Measurements from ENCODE around the gene RBP5. TPM values are rescaled to one million over a fixed set of nuclear protein-coding genes. Genes with fewer than 3 reads are reported as not detected.

The RBP5 gene
- total RNA-seq, 1 donor from 2014 or later, result 0.84 TPM

DNA sequence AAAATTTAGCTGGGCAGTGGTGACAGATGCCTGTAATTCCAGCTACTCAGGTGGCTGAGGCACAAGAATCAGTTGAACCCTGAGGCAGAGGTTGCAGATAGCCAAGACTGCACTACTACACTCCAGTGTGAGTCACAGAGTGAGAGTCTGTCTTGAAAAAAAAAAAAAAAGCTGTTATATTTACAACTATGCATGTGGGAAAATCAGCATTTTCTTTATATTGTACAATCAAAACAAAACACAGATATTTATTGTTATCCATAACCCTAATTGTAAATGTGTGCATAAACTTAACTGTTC is 48.9 kb downstream of the RBP5 start:
- intact Hi-C loops (cut with micrococcal nuclease), result no loop called here

DNA sequence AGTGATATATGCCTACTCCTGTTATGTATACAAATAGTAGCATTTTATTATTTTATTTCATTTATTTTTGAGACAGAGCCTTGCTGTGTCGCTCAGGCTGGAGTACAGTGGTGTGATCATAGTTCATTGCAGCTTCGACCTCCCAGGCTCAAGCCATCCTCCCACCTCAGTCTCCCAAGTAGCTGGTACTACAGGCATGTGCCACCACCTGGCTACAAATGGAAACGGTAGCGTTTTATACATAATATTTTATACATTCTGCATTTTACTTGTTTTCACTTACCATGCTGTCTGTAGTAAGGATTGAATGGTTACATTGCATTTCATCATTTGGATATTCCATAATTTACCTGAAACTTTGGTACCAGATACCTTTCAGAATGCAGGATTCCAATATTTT is 50.5 kb downstream of the RBP5 start:
- intact Hi-C loops (cut with micrococcal nuclease), result no loop called here

DNA sequence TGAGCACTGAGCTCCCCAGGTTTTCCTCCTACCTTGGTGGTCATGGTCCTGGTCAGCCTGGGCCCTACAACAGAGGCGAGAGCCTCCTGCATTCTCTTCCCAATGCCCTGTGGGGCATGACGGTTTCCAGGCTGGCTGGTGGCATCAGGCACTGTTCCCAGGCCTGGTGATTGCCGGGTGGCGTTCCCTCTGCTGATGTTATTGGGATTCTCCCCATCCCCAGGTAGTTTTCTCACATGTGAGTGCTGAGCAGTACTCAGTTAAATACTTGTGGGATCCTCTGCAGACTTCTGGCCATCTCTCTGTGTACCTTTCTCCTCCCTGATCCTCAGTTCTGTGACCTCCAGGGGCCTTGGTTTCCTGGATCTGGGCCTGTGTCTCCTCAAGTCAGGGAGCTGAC is 52.2 kb downstream of the RBP5 start:
- intact Hi-C loops (cut with micrococcal nuclease), result no loop called here

DNA sequence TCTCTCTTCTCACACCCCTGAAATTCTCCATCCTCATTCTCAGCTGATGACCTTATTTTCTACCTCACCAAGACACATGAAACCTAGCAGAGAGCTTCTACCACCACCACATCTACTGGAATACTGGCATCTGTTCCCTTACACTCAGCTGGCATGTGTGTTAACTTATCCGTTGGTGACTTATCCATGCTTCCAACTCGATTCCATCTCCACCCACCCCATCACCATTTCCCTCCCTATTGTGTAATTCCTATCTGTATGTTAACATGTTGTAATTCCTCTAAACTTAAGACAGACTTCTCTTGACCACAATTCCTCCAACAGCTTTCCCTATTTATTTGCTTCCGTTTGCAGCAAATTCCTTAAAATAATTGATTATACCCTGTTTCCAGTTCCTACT is 52.8 kb downstream of the RBP5 start:
- intact Hi-C loops (cut with micrococcal nuclease), result no loop called here

DNA sequence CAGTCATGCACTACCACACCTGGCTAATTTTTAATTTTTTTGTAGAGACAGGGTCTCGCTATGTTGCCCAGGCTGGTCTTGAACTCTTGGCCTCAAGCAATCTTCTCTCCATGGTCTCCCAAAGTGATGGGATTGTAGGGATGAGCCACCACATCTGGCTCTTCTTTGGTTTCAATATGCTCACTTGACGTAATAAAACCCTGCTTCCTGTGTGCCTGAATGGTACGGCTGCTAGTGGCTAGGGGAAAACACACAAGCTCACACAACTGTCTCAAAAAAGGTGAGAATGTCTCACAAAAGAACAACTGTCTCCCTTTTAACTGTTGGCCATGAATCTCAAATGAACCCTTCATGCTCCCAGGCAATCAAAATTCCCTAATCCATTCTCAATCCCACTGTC is 53.2 kb downstream of the RBP5 start:
- intact Hi-C loops (cut with micrococcal nuclease), result no loop called here

DNA sequence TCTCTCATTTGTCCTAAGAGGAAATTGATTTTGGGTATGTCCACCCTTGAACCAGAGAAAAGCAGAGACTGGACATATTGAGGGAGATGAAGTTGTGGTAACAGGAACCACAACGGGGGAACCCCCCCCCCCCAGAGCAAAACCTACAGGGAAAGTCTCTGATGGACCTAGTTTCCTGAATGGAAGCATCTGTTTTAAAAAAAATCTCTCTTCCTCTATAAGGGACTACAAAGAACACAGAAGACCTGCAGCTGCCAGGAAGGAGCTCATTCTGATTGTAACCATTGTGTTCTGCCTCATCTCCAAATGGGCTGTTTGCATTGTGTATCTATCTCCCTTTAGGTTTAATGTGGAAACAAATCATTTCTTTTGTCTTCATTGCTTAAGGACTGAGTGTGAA is 54.7 kb downstream of the RBP5 start:
- intact Hi-C loops (cut with micrococcal nuclease), result no loop called here

Other genes starting within 250 kb of the RBP5 start
- gene LRRC23, start 224.1 kb downstream of the RBP5 start, total RNA-seq, result 4.7 and 5.0 TPM in 2 replicates
- gene ENO2, start 214.3 kb downstream of the RBP5 start, total RNA-seq, result 114 and 120 TPM in 2 replicates
- gene ATN1, start 200.9 kb downstream of the RBP5 start, total RNA-seq, result 35.9 and 37.0 TPM in 2 replicates
- gene RNU7-1, start 185.1 kb downstream of the RBP5 start, total RNA-seq, result not detected in 2 replicates
- 135 and 161 TPM in 2 replicates for gene C12orf57, start 184.9 kb downstream of the RBP5 start, total RNA-seq
- gene PTPN6, start 177.5 kb downstream of the RBP5 start, total RNA-seq, result 255 and 267 TPM in 2 replicates
- gene PHB2, start 158.2 kb downstream of the RBP5 start, total RNA-seq, result 242 and 243 TPM in 2 replicates
- gene EMG1, start 158.0 kb downstream of the RBP5 start, total RNA-seq, result 67.4 and 69.6 TPM in 2 replicates
- 32.7 and 33.3 TPM in 2 replicates for gene LPCAT3, start 110.4 kb downstream of the RBP5 start, total RNA-seq
- 2.2 TPM in 2 replicates for gene C1S, start 68.2 kb downstream of the RBP5 start, total RNA-seq
- 2.6 and 4.0 TPM in 2 replicates for gene C1R, start 36.4 kb downstream of the RBP5 start, total RNA-seq
- 28.4 and 28.9 TPM in 2 replicates for gene C1RL, start 19.7 kb downstream of the RBP5 start, total RNA-seq
- gene CLSTN3, start 1.5 kb upstream of the RBP5 start, total RNA-seq, result 80.3 and 81.9 TPM in 2 replicates
- 16.7 and 17.6 TPM in 2 replicates for gene PEX5, start 60.8 kb upstream of the RBP5 start, total RNA-seq
- gene ACSM4, start 175.2 kb upstream of the RBP5 start, total RNA-seq, result not detected in 2 replicates

All from T-helper 2 cell treated with Interferon-gamma antibody and Interleukin-4, amounts not matched to agents 100 ng/mL and 5 ng/mL, for 36 hours (primary cell).